Large intestine (tissue), 3 donors: Measurements from ENCODE around the gene CSNK1G1. TPM values are rescaled to one million over a fixed set of nuclear protein-coding genes. Genes with fewer than 3 reads are reported as not detected.
"Not testable (repeated sequence)": the region's sequence is repeated elsewhere in the genome, so short reads cannot be mapped to it uniquely, and the experiment has no call there.

Experiments used
- DNase-seq, 2 donors: peaks; one replicate each; pipeline versions ENCODE4 v3.0.0 to v3.0.0-alpha.2; 2013
- H3K27ac ChIP-seq: one replicate; pipeline ENCODE4 v1.5.1; 2013; ENCODE audit warnings: low read length
- H3K27me3 ChIP-seq: 2 replicates; pipeline ENCODE4 v1.6.1; 2013; ENCODE audit warnings: low read length; ENCODE audit not compliant: control insufficient read depth, insufficient read depth
- H3K36me3 ChIP-seq: 2 replicates; pipeline ENCODE4 v1.6.1; 2013; ENCODE audit warnings: low read length; ENCODE audit not compliant: control insufficient read depth, insufficient read depth
- H3K4me1 ChIP-seq: one replicate; pipeline ENCODE4 v1.6.1; 2013; ENCODE audit warnings: low read length; ENCODE audit not compliant: control insufficient read depth, insufficient read depth
- H3K4me3 ChIP-seq: one replicate; pipeline ENCODE4 v1.5.1; 2013; ENCODE audit warnings: low read length
- H3K9me3 ChIP-seq: one replicate; pipeline ENCODE4 v1.6.1; 2013; ENCODE audit warnings: mild to moderate bottlenecking, low read depth, low read length, moderate library complexity; ENCODE audit not compliant: control insufficient read depth
- WGBS: methylation state at CpG from one replicate; pipeline ENCODE4 v1.1.5; 2013; ENCODE audit warnings: low lambda C conversion rate; ENCODE audit not compliant: insufficient coverage; 5-methylcytosine and 5-hydroxymethylcytosine counted together
- polyA plus RNA-seq: library from polyadenylated mRNA; unstranded; fragments of 120-200 nt; gene quantifications from one replicate; pipeline ENCODE4 v1.2.1, GENCODE V29; 2013

The CSNK1G1 gene
- polyA plus RNA-seq, 1 donor, result 11.9 TPM

DNA sequence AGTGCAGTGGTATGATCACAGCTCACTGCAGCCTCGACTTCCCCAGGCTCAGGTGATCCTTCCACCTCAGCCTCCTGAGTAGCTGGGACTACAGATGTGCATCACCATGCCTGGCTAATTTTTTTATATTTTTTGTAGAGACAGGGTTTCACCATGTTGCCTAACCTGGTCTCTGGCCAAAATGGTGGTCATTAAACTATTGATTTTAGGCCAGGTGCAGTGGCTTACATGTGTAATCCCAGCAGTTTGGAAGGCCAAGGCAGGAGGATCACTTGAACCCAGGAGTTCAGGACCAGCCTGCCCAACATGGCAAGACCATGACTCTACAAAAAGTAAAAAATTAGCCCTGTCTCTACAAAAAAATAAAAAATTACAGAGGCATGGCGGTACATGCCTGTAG lies 235.7 kb downstream of the CSNK1G1 start:
- not testable (repeated sequence) for DNase-seq, H3K27ac ChIP-seq, H3K9me3 ChIP-seq, H3K4me3 ChIP-seq, H3K4me1 ChIP-seq, H3K27me3 ChIP-seq
- no CpG with 5 or more reads among the region's 2 CpGs for WGBS
- H3K36me3 ChIP-seq, result peaks cover 76% of the 10 kb centered on the region

DNA sequence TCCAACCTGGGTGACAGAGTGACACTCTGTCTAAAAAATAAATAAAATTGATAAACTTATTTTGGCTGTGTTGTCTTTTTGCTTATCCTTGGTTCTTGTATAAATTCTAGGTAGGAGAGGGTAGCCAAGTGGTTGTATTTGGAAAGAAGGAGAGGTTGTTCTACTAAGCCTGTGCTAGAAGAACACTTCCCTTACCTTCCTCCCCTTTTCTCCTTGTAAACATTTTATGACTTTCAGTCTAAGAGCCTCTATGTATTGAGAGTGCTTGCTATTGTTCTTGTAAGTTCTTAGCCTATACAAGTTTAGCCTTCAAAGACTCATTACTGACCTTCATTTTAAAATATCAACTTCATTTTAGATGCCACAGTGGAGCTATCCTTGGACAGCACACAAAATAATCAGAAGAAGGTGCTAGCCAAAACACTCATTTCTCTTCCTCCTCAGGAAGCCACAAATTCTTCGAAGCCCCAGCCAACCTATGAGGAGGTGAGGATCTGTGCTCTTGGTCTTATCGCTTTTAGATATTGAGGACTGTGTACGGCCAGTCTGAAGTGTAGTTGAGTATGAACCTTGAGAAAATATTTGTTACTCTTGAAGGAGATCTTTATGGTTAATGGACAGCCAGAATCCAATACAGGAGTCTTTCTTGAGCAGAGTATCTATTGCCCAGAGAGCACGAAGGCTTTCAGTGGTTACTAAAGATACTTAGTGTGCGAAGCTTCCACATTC lies 238.1 kb downstream of the CSNK1G1 start:
- Histone ChIP-seq H3K27me3 (no peaks in the 10 kb centered on the region), H3K36me3 (peaks cover 81% of the 10 kb centered on the region), H3K4me1 (peaks cover 2% of the 10 kb centered on the region), H3K27ac (peak overlapping the region; percentile 69), H3K9me3 (no peaks in the 10 kb centered on the region), H3K4me3 (no peak overlapping the region)
- peak in 1 of 2 donors; percentile 25 for DNase-seq
- WGBS, result 44% methylated on average over 2 of the region's 5 CpGs

Other genes with a start within 250 kb of the CSNK1G1 start
- gene SNX22, start 204.4 kb downstream of the CSNK1G1 start, polyA plus RNA-seq, result 2.7 TPM
- 513 TPM for gene PPIB, start 193.2 kb downstream of the CSNK1G1 start, polyA plus RNA-seq
- gene PCLAF, start 25.3 kb upstream of the CSNK1G1 start, polyA plus RNA-seq, result 33.3 TPM
- 25.7 TPM for gene TRIP4, start 31.7 kb upstream of the CSNK1G1 start, polyA plus RNA-seq
- 24.4 TPM for gene ZNF609, start 104.4 kb upstream of the CSNK1G1 start, polyA plus RNA-seq